Myocyte (in vitro differentiated cells): ENCODE data around the gene NCAM2. TPM values are rescaled to one million over a fixed set of nuclear protein-coding genes. Genes with fewer than 3 reads are reported as not detected.
"Not testable (repeated sequence)": the region's sequence is repeated elsewhere in the genome, so short reads cannot be mapped to it uniquely, and the experiment has no call there.

Source experiments
- DNase-seq: peaks from one replicate; pipeline ENCODE4 v3.0.0-alpha.2; 2012; ENCODE audit warnings: low read depth
- total RNA-seq: library from RNA; depleted of rRNA; stranded (reverse); fragments of >200 nt; gene quantifications from 2 replicates; pipeline ENCODE4 v1.2.3, GENCODE V29; 2014

NCAM2 gene
- total RNA-seq, 1 donor from 2014 or later, result 0.53 TPM

- peak; percentile 35 for DNase-seq
These were observed 103.7 kb downstream of the NCAM2 start for GRCh38 chr21:21101911-21102310.

GRCh38 chr21:21102896-21103295 is 104.7 kb downstream of the NCAM2 start:
- no peak for DNase-seq

- DNase-seq, result no peak
These were observed 105.5 kb downstream of the NCAM2 start for GRCh38 chr21:21103692-21104091.

GRCh38 chr21:21109736-21110135 is 111.5 kb downstream of the NCAM2 start:
- DNase-seq, result no peak

GRCh38 chr21:21111309-21111920 is 113.2 kb downstream of the NCAM2 start:
- no peak for DNase-seq

GRCh38 chr21:21114461-21114860 is 116.3 kb downstream of the NCAM2 start:
- DNase-seq, result peak; percentile 11

GRCh38 chr21:21119091-21119490 is 120.9 kb downstream of the NCAM2 start:
- no peak for DNase-seq

GRCh38 chr21:21122680-21123079 is 124.5 kb downstream of the NCAM2 start:
- DNase-seq, result no peak

- no peak for DNase-seq
These were observed 134.2 kb downstream of the NCAM2 start for GRCh38 chr21:21132390-21132789.

- DNase-seq, result peak; percentile 16
These were observed 139.8 kb downstream of the NCAM2 start for GRCh38 chr21:21137986-21138385.

GRCh38 chr21:21146587-21147373 is 148.6 kb downstream of the NCAM2 start:
- no peak for DNase-seq

- DNase-seq, result no peak
These were observed 149.2 kb downstream of the NCAM2 start for GRCh38 chr21:21147374-21147745.

GRCh38 chr21:21148009-21148408 is 149.8 kb downstream of the NCAM2 start:
- no peak for DNase-seq

- DNase-seq, result no peak
These were observed 150.3 kb downstream of the NCAM2 start for GRCh38 chr21:21148514-21148913.

- not testable (repeated sequence) for DNase-seq
These were observed 151.2 kb downstream of the NCAM2 start for GRCh38 chr21:21149445-21149844.

- DNase-seq, result no peak
These were observed 153.0 kb downstream of the NCAM2 start for GRCh38 chr21:21151231-21151630.

- no peak for DNase-seq
These were observed 158.2 kb downstream of the NCAM2 start for GRCh38 chr21:21156397-21156796.

GRCh38 chr21:21156957-21157356 is 158.7 kb downstream of the NCAM2 start:
- DNase-seq, result no peak

- DNase-seq, result no peak
These were observed 160.2 kb downstream of the NCAM2 start for GRCh38 chr21:21158376-21158918.

GRCh38 chr21:21159253-21159899 is 161.2 kb downstream of the NCAM2 start:
- no peak for DNase-seq

- DNase-seq, result no peak
These were observed 164.6 kb downstream of the NCAM2 start for GRCh38 chr21:21162786-21163185.

- peak; percentile 80 for DNase-seq
These were observed 165.7 kb downstream of the NCAM2 start for GRCh38 chr21:21163904-21164303.
